Gastroesophageal sphincter (tissue), 3 donors: ENCODE results near the gene ATF3.

Experiments
- EP300 ChIP-seq: sonication (generic); formaldehyde crosslinking; IDR thresholded peaks from one replicate; pipeline ENCODE4 v1.6.1; 2017; ENCODE audit warnings: antibody characterized with exemption, mild to moderate bottlenecking
- POLR2AphosphoS5 ChIP-seq: sonication (generic); formaldehyde crosslinking; IDR thresholded peaks from one replicate; pipeline ENCODE4 v1.6.1; 2017; ENCODE audit warnings: antibody characterized with exemption
- TF ChIP-seq, protein P1 (sequence below), 4 experiments: fragments of 200-600 bp in 2 of 4; fragments of 450-650 bp in 2 of 4; sonication (generic) in 1 of 4; IDR thresholded peaks; one replicate each; pipeline ENCODE4 v1.5.1; 2017 to 2019; ENCODE audit warnings: antibody characterized with exemption in 4 of 4, mild to moderate bottlenecking in 2 of 4, moderate library complexity in 2 of 4

DNA sequence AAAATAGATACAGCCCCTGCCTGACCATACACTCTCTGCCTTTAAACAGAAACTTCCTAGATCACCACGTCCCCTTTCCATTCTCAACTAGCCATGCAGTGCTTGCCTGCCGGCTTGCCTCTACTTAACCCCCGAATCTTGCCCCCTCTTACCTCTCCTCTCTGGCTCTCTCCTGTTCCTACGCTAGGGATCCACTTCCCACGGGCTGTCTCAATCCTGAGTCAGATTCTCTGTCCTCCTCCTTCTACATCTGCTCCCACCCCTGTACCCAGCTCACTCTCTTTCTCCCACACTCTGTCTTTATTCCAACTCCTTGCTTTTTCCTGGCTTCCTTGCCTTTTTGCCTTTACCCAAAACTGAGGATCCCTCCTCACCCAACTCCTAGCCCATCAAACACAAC, 29.3 kb downstream of the ATF3 start:
- TF ChIP-seq POLR2AphosphoS5 (no peak), EP300 (no peak)
- TF ChIP-seq, protein P1, sequence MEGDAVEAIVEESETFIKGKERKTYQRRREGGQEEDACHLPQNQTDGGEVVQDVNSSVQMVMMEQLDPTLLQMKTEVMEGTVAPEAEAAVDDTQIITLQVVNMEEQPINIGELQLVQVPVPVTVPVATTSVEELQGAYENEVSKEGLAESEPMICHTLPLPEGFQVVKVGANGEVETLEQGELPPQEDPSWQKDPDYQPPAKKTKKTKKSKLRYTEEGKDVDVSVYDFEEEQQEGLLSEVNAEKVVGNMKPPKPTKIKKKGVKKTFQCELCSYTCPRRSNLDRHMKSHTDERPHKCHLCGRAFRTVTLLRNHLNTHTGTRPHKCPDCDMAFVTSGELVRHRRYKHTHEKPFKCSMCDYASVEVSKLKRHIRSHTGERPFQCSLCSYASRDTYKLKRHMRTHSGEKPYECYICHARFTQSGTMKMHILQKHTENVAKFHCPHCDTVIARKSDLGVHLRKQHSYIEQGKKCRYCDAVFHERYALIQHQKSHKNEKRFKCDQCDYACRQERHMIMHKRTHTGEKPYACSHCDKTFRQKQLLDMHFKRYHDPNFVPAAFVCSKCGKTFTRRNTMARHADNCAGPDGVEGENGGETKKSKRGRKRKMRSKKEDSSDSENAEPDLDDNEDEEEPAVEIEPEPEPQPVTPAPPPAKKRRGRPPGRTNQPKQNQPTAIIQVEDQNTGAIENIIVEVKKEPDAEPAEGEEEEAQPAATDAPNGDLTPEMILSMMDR (IDR thresholded peaks at IDR 0.05), result no peak
